ENCODE results near the gene ASIC3. TPM values are rescaled to one million over a fixed set of nuclear protein-coding genes. Genes with fewer than 3 reads are reported as not detected.

ASIC3 gene
- total RNA-seq, 1 experiment from 2014 or later = 0.76 TPM

GRCh38 chr7:151082141-151083070 is 34.1 kb downstream of the ASIC3 start:
- Histone ChIP-seq H3K27me3 (no peaks in the 10 kb centered on the region), H3K9me3 (no peaks in the 10 kb centered on the region), H3K4me3 (peak overlapping the region; percentile 89), H3K36me3 (peaks cover 11% of the 10 kb centered on the region)
- DNase-seq = no peak

- H3K27me3 ChIP-seq = no peaks in the 10 kb centered on the region
- peak; percentile 70 for DNase-seq
- H3K36me3 ChIP-seq = peaks cover 11% of the 10 kb centered on the region
- no peaks in the 10 kb centered on the region for H3K9me3 ChIP-seq
- peak within 1 kb of the TSS; percentile 89 for H3K4me3 ChIP-seq
Observed at GRCh38 chr7:151083071-151083823, 34.9 kb downstream of the ASIC3 start, which contains the start of gene TMUB1. Gene TMUB1, minus strand, starts transcription at chr7:151083493. Its CDS starts 930 bp downstream, at chr7:151082563.

GRCh38 chr7:151083824-151084160 is 35.5 kb downstream of the ASIC3 start:
- H3K9me3 ChIP-seq = no peaks in the 10 kb centered on the region
- peaks cover 12% of the 10 kb centered on the region for H3K36me3 ChIP-seq
- H3K27me3 ChIP-seq = no peaks in the 10 kb centered on the region
- DNase-seq = no peak
- H3K4me3 ChIP-seq = peak overlapping the region; percentile 89

- no peak for DNase-seq
- Histone ChIP-seq H3K27me3 (no peaks in the 10 kb centered on the region), H3K36me3 (peaks cover 12% of the 10 kb centered on the region), H3K9me3 (no peaks in the 10 kb centered on the region), H3K4me3 (peak overlapping the region; percentile 52)
Observed at GRCh38 chr7:151085329-151085690, 37.0 kb downstream of the ASIC3 start.

- DNase-seq = peak; percentile 87
Observed at GRCh38 chr7:151085691-151086620, 37.6 kb downstream of the ASIC3 start, which contains the start of gene AGAP3. Gene AGAP3, plus strand, starts transcription at chr7:151086475. Its CDS starts 267 bp downstream, at chr7:151086742.

GRCh38 chr7:151086802-151087244 is 38.5 kb downstream of the ASIC3 start:
- DNase-seq = peak; percentile 11
- Histone ChIP-seq H3K4me3 (peak overlapping the region; percentile 73), H3K36me3 (peaks cover 9% of the 10 kb centered on the region), H3K9me3 (no peaks in the 10 kb centered on the region), H3K27me3 (no peaks in the 10 kb centered on the region)

More at GRCh38 chr7:151085691-151086620, 37.6 kb downstream of the ASIC3 start, which contains the start of gene AGAP3:
- Histone ChIP-seq H3K9me3 (no peaks in the 10 kb centered on the region), H3K4me3 (peak within 1 kb of the TSS; percentile 73), H3K36me3 (peaks cover 9% of the 10 kb centered on the region), H3K27me3 (no peaks in the 10 kb centered on the region)

GRCh38 chr7:151087245-151088018 is 39.1 kb downstream of the ASIC3 start:
- Histone ChIP-seq H3K9me3 (no peaks in the 10 kb centered on the region), H3K36me3 (peaks cover 8% of the 10 kb centered on the region), H3K4me3 (peak overlapping the region; percentile 73), H3K27me3 (no peaks in the 10 kb centered on the region)
- peak; percentile 43 for DNase-seq

- Histone ChIP-seq H3K9me3 (no peaks in the 10 kb centered on the region), H3K4me3 (peak overlapping the region; percentile 73), H3K36me3 (peaks cover 8% of the 10 kb centered on the region), H3K27me3 (no peaks in the 10 kb centered on the region)
- DNase-seq = no peak
Observed at GRCh38 chr7:151088019-151088855, 39.9 kb downstream of the ASIC3 start.

- DNase-seq = peak; percentile 48
- Histone ChIP-seq H3K36me3 (peaks cover 8% of the 10 kb centered on the region), H3K27me3 (no peaks in the 10 kb centered on the region), H3K9me3 (no peaks in the 10 kb centered on the region), H3K4me3 (peak overlapping the region; percentile 73)
Observed at GRCh38 chr7:151088856-151089699, 40.7 kb downstream of the ASIC3 start.

GRCh38 chr7:151089893-151090730 is 41.8 kb downstream of the ASIC3 start:
- Histone ChIP-seq H3K36me3 (peaks cover 8% of the 10 kb centered on the region), H3K4me3 (no peak overlapping the region), H3K9me3 (no peaks in the 10 kb centered on the region), H3K27me3 (no peaks in the 10 kb centered on the region)
- no peak for DNase-seq

GRCh38 chr7:151091003-151091402 is 42.7 kb downstream of the ASIC3 start:
- Histone ChIP-seq H3K4me3 (no peak overlapping the region), H3K36me3 (peaks cover 8% of the 10 kb centered on the region), H3K9me3 (no peaks in the 10 kb centered on the region), H3K27me3 (no peaks in the 10 kb centered on the region)
- no peak for DNase-seq

- DNase-seq = no peak
- Histone ChIP-seq H3K9me3 (no peaks in the 10 kb centered on the region), H3K4me3 (no peak overlapping the region), H3K36me3 (peaks cover 8% of the 10 kb centered on the region), H3K27me3 (no peaks in the 10 kb centered on the region)
Observed at GRCh38 chr7:151091431-151091830, 43.1 kb downstream of the ASIC3 start.

GRCh38 chr7:151091988-151092387 is 43.7 kb downstream of the ASIC3 start:
- H3K27me3 ChIP-seq = no peaks in the 10 kb centered on the region
- H3K36me3 ChIP-seq = peaks cover 8% of the 10 kb centered on the region
- no peak for DNase-seq
- H3K9me3 ChIP-seq = no peaks in the 10 kb centered on the region
- no peak overlapping the region for H3K4me3 ChIP-seq

Data from MG63 (cell line).